ENCODE measurements around the gene HEPACAM. TPM values are rescaled to one million over a fixed set of nuclear protein-coding genes. Genes with fewer than 3 reads are reported as not detected.

HEPACAM gene
- total and polyA plus RNA-seq, 7 donors: 0.27 to 5.5 (median 0.52) TPM; not detected in 2

DNA sequence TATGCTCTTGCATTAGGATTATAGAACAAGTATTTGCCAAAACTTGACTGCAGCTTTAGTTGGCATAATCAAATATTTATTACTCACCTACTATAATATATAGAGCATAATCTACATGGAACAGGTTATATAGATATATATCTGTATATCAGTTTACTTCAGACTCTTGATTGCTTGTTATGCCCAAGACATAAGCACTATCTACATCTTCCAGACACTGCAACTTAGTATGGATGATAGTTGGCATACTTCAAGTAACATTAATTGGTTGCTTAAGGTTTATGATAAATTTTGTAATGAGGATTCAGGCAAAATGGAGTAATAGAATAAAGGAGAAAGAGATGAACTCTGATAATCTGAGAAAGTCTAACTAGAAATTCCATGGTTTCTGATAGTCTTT, 19.2 kb upstream of the HEPACAM start:
- Histone ChIP-seq H3K9me3 (no peaks in the 10 kb centered on the region), H3K4me1 (peaks cover 0 to 13% (median 10%) of the 10 kb centered on the region in 4 donors), H3K36me3 (no peaks in the 10 kb centered on the region), H3K4me3 (no peak overlapping the region), H3K27me3 (no peaks in the 10 kb centered on the region), H3K27ac (no peak overlapping the region)
- intact Hi-C loops (cut with DNase I): loop anchor here (2.0 to 10.0 kb wide), 5 partner anchors 200 to 920 kb away; partner anchors contain the start of genes STT3A and VSIG2
- no peak for DNase-seq
- no peak for TF ChIP-seq EP300 (IDR thresholded peaks at IDR 0.05)
- no peak for TF ChIP-seq POLR2A (IDR thresholded peaks at IDR 0.05)
- TF ChIP-seq, protein P1, sequence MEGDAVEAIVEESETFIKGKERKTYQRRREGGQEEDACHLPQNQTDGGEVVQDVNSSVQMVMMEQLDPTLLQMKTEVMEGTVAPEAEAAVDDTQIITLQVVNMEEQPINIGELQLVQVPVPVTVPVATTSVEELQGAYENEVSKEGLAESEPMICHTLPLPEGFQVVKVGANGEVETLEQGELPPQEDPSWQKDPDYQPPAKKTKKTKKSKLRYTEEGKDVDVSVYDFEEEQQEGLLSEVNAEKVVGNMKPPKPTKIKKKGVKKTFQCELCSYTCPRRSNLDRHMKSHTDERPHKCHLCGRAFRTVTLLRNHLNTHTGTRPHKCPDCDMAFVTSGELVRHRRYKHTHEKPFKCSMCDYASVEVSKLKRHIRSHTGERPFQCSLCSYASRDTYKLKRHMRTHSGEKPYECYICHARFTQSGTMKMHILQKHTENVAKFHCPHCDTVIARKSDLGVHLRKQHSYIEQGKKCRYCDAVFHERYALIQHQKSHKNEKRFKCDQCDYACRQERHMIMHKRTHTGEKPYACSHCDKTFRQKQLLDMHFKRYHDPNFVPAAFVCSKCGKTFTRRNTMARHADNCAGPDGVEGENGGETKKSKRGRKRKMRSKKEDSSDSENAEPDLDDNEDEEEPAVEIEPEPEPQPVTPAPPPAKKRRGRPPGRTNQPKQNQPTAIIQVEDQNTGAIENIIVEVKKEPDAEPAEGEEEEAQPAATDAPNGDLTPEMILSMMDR (IDR thresholded peaks at IDR 0.05): no peak
- no peak for TF ChIP-seq POLR2AphosphoS5 (IDR thresholded peaks at IDR 0.05)

DNA sequence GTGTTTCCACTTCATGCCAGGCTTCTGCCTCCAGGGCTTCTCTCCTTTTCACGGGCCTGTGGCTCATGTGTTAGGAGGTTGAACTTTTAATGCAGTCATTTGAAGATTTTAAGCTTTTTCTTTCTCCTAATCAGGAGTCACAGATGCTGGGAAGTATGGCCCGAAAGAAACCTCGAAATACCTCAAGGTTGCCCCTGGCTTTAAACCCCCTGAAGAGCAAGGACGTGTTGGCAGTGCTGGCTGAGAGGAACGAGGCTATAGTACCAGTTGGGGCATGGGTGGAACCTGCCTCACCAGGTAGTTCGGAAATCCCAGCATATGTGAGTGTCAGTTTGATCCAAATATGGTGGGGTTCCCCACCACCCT, 18.7 kb upstream of the HEPACAM start:
- intact Hi-C loops (cut with DNase I): loop anchor here (2.0 to 10.0 kb wide), 7 partner anchors 152 to 1212 kb away; partner anchors contain the start of genes MSANTD2, STT3A, TMEM218 and VSIG2
- Histone ChIP-seq H3K27me3 (no peaks in the 10 kb centered on the region), H3K9me3 (no peaks in the 10 kb centered on the region), H3K27ac (peak overlapping the region; percentile 80 to 89 (median 82)), H3K4me3 (peak overlapping the region in 3 of 4 donors; percentile 60 to 69 (median 65)), H3K4me1 (peaks cover 0 to 13% (median 10%) of the 10 kb centered on the region in 4 donors), H3K36me3 (no peaks in the 10 kb centered on the region)
- no peak for TF ChIP-seq EP300 (IDR thresholded peaks at IDR 0.05)
- TF ChIP-seq, protein P1 (IDR thresholded peaks at IDR 0.05): no peak
- no peak for DNase-seq
- 34 to 35% methylated on average over 6 of the region's 6 CpGs for WGBS, 2 donors

- WGBS, 2 donors: 1% methylated on average over 54 of the region's 54 CpGs
- intact Hi-C loops (cut with DNase I): loop anchor here (2.0 to 10.0 kb wide), 8 partner anchors 77 to 1212 kb away; partner anchors contain the start of genes MSANTD2, STT3A, TMEM218 and VSIG2
- peak; percentile 98 for DNase-seq
Observed at GRCh38 chr11:124953753-124954589, 18.1 kb upstream of the HEPACAM start, which contains the start of gene CCDC15. TSS of gene CCDC15 (plus strand) at chr11:124954202. CDS start at chr11:124954733, 531 bp downstream.

DNA sequence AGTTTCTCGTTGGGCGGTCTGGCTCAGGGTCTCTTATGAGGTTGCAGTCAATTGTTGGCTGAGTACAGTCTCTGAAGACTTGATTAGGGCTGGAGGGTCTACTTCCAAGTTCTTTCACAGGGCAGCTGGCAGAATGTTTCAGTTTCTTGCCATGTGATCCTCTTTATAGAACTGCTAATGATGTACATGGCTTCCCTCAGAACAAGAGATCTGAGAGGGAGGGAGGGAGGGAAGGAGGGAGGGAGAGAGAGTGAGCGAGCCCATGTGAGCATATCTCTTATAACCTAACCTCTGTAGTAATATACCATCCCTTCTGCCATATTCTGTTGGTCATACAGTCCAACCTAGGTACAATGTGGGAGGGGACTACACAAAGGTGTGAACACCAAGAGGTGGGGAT, 15.5 kb upstream of the HEPACAM start:
- Histone ChIP-seq H3K4me1 (peaks cover 0 to 13% (median 10%) of the 10 kb centered on the region in 4 donors), H3K36me3 (no peaks in the 10 kb centered on the region), H3K4me3 (no peak overlapping the region), H3K27ac (no peak overlapping the region), H3K9me3 (no peaks in the 10 kb centered on the region), H3K27me3 (no peaks in the 10 kb centered on the region)
- 84 to 87% methylated on average over 3 of the region's 3 CpGs for WGBS, 2 donors
- TF ChIP-seq POLR2A (IDR thresholded peaks at IDR 0.05): no peak
- intact Hi-C loops (cut with DNase I): loop anchor here (5.0 to 10.0 kb wide), 6 partner anchors 149 to 1209 kb away; partner anchors contain the start of genes MSANTD2, STT3A, TMEM218 and VSIG2
- no peak for DNase-seq

More at GRCh38 chr11:124953753-124954589, 18.1 kb upstream of the HEPACAM start, which contains the start of gene CCDC15:
- Histone ChIP-seq H3K4me1 (peaks cover 0 to 13% (median 10%) of the 10 kb centered on the region in 4 donors), H3K9me3 (no peaks in the 10 kb centered on the region), H3K27me3 (no peaks in the 10 kb centered on the region), H3K4me3 (peak within 1 kb of the TSS; percentile 58 to 69 (median 62)), H3K27ac (peak within 1 kb of the TSS; percentile 80 to 89 (median 82)), H3K36me3 (no peaks in the 10 kb centered on the region)
- TF ChIP-seq, protein P1 (IDR thresholded peaks at IDR 0.05): no peak
- TF ChIP-seq EP300 (IDR thresholded peaks at IDR 0.05) (peak in 1 of 4 donors; percentile 35), POLR2AphosphoS5 (IDR thresholded peaks at IDR 0.05) (peak; percentile 96 to 97 (median 96)), POLR2A (IDR thresholded peaks at IDR 0.05) (peak; percentile 79 to 84)
